ENCODE data around the gene MAPK7.

DNA sequence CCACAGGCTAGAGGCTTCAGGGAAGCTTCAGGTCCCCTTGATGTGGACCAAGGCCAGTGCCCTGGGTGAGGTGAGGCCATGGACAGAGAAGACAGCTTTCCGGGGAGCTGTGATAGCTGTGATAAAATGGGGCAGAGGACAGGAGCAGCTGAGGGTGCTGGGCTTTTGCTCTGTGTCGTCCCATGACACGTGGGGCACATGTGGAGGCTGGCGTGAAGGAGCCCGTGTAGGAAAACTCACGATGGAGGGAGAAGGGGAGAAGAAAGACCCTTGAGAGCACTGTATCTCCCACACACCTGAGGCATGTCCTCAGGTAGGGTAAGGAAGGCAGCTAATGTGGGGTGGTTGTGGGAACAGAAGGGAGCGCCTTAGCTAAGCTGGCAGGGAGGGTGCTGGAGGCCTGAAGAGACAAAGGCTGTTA lies 37.1 kb upstream of the MAPK7 start:
- TF ChIP-seq FOXM1 (IDR thresholded peaks at IDR 0.05; ENCODE audit: low read depth) (no peak), GATA2 (CRISPR knock-in tag; IDR thresholded peaks at IDR 0.05) (no peak), IRF3 (IDR thresholded peaks at IDR 0.05; ENCODE audit: low read depth, low read length) (no peak)
- TF ChIP-seq, protein P1, sequence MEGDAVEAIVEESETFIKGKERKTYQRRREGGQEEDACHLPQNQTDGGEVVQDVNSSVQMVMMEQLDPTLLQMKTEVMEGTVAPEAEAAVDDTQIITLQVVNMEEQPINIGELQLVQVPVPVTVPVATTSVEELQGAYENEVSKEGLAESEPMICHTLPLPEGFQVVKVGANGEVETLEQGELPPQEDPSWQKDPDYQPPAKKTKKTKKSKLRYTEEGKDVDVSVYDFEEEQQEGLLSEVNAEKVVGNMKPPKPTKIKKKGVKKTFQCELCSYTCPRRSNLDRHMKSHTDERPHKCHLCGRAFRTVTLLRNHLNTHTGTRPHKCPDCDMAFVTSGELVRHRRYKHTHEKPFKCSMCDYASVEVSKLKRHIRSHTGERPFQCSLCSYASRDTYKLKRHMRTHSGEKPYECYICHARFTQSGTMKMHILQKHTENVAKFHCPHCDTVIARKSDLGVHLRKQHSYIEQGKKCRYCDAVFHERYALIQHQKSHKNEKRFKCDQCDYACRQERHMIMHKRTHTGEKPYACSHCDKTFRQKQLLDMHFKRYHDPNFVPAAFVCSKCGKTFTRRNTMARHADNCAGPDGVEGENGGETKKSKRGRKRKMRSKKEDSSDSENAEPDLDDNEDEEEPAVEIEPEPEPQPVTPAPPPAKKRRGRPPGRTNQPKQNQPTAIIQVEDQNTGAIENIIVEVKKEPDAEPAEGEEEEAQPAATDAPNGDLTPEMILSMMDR (IDR thresholded peaks at IDR 0.05), result no peak

Measured in SK-N-SH (cell line).